H1 (cell line): ENCODE results near the gene GLCE. TPM values are rescaled to one million over a fixed set of nuclear protein-coding genes. Genes with fewer than 3 reads are reported as not detected.

Experiments
- ATF2 ChIP-seq: IDR thresholded peaks from 2 replicates; pipeline ENCODE4 v1.6.1; 2012; ENCODE audit warnings: low read length, inconsistent platforms
- CHD7 ChIP-seq: fragments of 300-600 bp; sonication (generic); IDR thresholded peaks from 2 replicates; pipeline ENCODE4 v1.7.1; 2012; ENCODE audit warnings: low read length, moderate library complexity, mild to moderate bottlenecking, inconsistent platforms; ENCODE audit not compliant: insufficient replicate concordance
- FOSL1 ChIP-seq: IDR thresholded peaks from 2 replicates; pipeline ENCODE4 v1.6.1; 2011; ENCODE audit warnings: mild to moderate bottlenecking, low read depth, low read length, moderate library complexity; ENCODE audit not compliant: insufficient read depth
- polyA plus RNA-seq, 7 experiments: library from polyadenylated mRNA; depleted of rRNA in 3 of 7; stranded (reverse) in 5 of 7; unstranded in 2 of 7; fragments of >200 nt in 5 of 7; fragments of 200-250 nt in 2 of 7; gene quantifications; 1 replicate in 5 of 7; 2 replicates in 1 of 7; 4 replicates in 1 of 7; pipeline versions ENCODE4 v1.2.1 to v1.2.3, GENCODE V29; 2011 to 2013; ENCODE audit warnings: missing spikeins in 2 of 7, mixed read lengths in 2 of 7
- total RNA-seq: library from RNA; stranded (reverse); fragmentation: NEBNext Ultra II Directional; extraction: Animal tissue kit (Norgen Biotek cat#: 25700); gene quantifications from 2 replicates; pipeline ENCODE4 v1.2.1, GENCODE V29; 2021

Gene GLCE
- total and polyA plus RNA-seq, 2 of the 8 experiments (the other 6 are each of a cell fraction or from before 2014, with no cell fraction given): 17.1 to 22.7 TPM

GRCh38 chr15:69232765-69233164, 72.3 kb downstream of the GLCE start (continued):
- TF ChIP-seq CHD7 (no peak), ATF2 (no peak), FOSL1 (no peak)
